Keratinocyte (primary cell): Measurements from ENCODE around the gene ABHD17B. TPM values are rescaled to one million over a fixed set of nuclear protein-coding genes. Genes with fewer than 3 reads are reported as not detected.

Experiments used
- DNase-seq: peaks from one replicate; pipeline ENCODE4 v3.0.0-alpha.2; 2011; ENCODE audit warnings: low read depth, missing footprints, low spot score
- FAIRE-seq: peaks from 2 replicates; lab custom pipeline; 2011; peaks lifted over from hg19 to GRCh38; lab: Jason Lieb, UNC
- H2AFZ ChIP-seq: 2 replicates; pipeline ENCODE4 v1.6.0; 2012; ENCODE audit warnings: low read length, control low read depth, inconsistent platforms; ENCODE audit not compliant: control insufficient read depth
- H3K27ac ChIP-seq: 2 replicates; pipeline ENCODE4 v1.5.1; 2011; ENCODE audit warnings: low read length; ENCODE audit not compliant: control insufficient read depth, insufficient read depth
- H3K27me3 ChIP-seq: 3 replicates; pipeline ENCODE4 v1.6.0; 2011; ENCODE audit warnings: low read length; ENCODE audit not compliant: control insufficient read depth, insufficient read depth; ENCODE audit errors: extremely low read depth
- H3K36me3 ChIP-seq, 2 experiments: 2 replicates in 1 of 2; 3 replicates in 1 of 2; pipeline ENCODE4 v1.5.1; 2011; ENCODE audit warnings: low read length in 2 of 2, mild to moderate bottlenecking in 1 of 2; ENCODE audit not compliant: control insufficient read depth in 2 of 2, insufficient read depth in 2 of 2; ENCODE audit errors: extremely low read depth in 1 of 2
- H3K4me1 ChIP-seq: 3 replicates; pipeline ENCODE4 v1.5.1; 2011; ENCODE audit warnings: low read length; ENCODE audit not compliant: control insufficient read depth, insufficient read depth; ENCODE audit errors: extremely low read depth
- H3K4me2 ChIP-seq: 3 replicates; pipeline ENCODE4 v1.6.0; 2011; ENCODE audit warnings: low read depth, low read length; ENCODE audit not compliant: control insufficient read depth, insufficient read depth; ENCODE audit errors: extremely low read depth
- H3K4me3 ChIP-seq, 3 experiments: fragments of 200-600 bp in 1 of 3; sonication (generic) in 1 of 3; 2 replicates in 2 of 3; 3 replicates in 1 of 3; pipeline ENCODE4 v1.5.1; 2011 to 2016; ENCODE audit warnings: low read length in 3 of 3, mild to moderate bottlenecking in 3 of 3, control low read depth in 2 of 3, inconsistent platforms in 1 of 3, low read depth in 1 of 3, mixed read lengths in 1 of 3, mixed run types in 1 of 3, moderate library complexity in 1 of 3; ENCODE audit not compliant: control insufficient read depth in 2 of 3, insufficient read depth in 2 of 3; ENCODE audit errors: extremely low read depth in 1 of 3
- H3K79me2 ChIP-seq: 2 replicates; pipeline ENCODE4 v1.6.0; 2012; ENCODE audit warnings: low read length; ENCODE audit not compliant: control insufficient read depth, insufficient read depth
- H3K9ac ChIP-seq: 3 replicates; pipeline ENCODE4 v1.6.0; 2011; ENCODE audit warnings: low read length; ENCODE audit not compliant: control insufficient read depth, insufficient read depth; ENCODE audit errors: extremely low read depth
- H3K9me1 ChIP-seq: 3 replicates; pipeline ENCODE4 v1.6.0; 2011; ENCODE audit warnings: low read length; ENCODE audit not compliant: control insufficient read depth, insufficient read depth; ENCODE audit errors: extremely low read depth
- H3K9me3 ChIP-seq: 2 replicates; pipeline ENCODE4 v1.5.1; 2012; ENCODE audit warnings: low read depth, low read length; ENCODE audit not compliant: control insufficient read depth
- H4K20me1 ChIP-seq: 3 replicates; pipeline ENCODE4 v1.6.0; 2011; ENCODE audit warnings: low read length; ENCODE audit not compliant: control insufficient read depth, insufficient read depth; ENCODE audit errors: extremely low read depth
- EZH2 ChIP-seq: IDR thresholded peaks from one replicate; pipeline ENCODE4 v1.6.1; 2012; ENCODE audit warnings: inconsistent platforms, mild to moderate bottlenecking, low read length, moderate library complexity
- dilution Hi-C: fragments of 300-500 bp; cut with MboI; formaldehyde crosslinking; loops from one replicate; pipeline ENCODE4 v1.7.0; 2020; ENCODE audit warnings: low sequenced_read_pairs; ENCODE audit not compliant: extremely low pct_ligation_motif_present
- polyA plus RNA-seq, 5 experiments: library from polyadenylated mRNA; depleted of rRNA in 3 of 5; stranded (reverse) in 3 of 5; stranded (forward) in 1 of 5; unstranded in 1 of 5; fragments of >200 nt; gene quantifications; 1 replicate in 1 of 5; 2 replicates in 3 of 5; 3 replicates in 1 of 5; pipeline versions ENCODE4 v1.2.1 to v1.2.3, GENCODE V29; 2011 to 2012; ENCODE audit warnings: missing spikeins in 2 of 5, low read depth in 1 of 5, low replicate concordance in 1 of 5
- TF ChIP-seq, protein P1 (sequence below), 3 experiments: IDR thresholded peaks in 1 of 3; conservative IDR thresholded peaks in 1 of 3; optimal IDR thresholded peaks in 1 of 3; 2 replicates in 2 of 3; 3 replicates in 1 of 3; pipeline versions ENCODE3 to v1.5.1; 2011; ENCODE audit warnings: low read length in 3 of 3, mild to moderate bottlenecking in 3 of 3, moderate library complexity in 2 of 3, control low read depth in 1 of 3, inconsistent platforms in 1 of 3; ENCODE audit not compliant: insufficient read depth in 2 of 3; ENCODE audit errors: extremely low read depth in 1 of 3

ABHD17B gene
- polyA plus RNA-seq, 1 donor (not counting 4 experiments of a cell fraction or from before 2014, with no cell fraction given): 16.3 TPM

DNA sequence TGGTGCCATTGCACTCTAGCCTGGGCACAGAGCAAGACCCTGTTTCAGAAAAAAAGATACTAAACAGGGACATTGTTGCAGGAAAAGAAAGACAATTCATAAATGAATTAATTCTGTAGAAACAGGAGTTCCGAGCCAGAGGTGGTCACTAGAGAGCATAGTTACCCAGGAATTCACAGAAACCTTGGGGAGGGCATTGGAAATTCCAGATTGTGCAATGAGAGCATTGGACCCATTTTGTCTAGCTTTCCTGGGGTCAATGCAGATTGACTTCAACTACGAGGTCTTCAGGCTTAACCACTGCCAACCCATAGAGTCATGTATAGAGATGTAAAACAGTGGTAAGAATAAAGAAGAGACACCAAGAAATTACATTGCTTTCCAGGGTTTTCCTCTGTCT is 63.1 kb downstream of the ABHD17B start:
- no peak for DNase-seq
- no peaks in the 10 kb centered on the region for H3K36me3 ChIP-seq
- H3K27me3 ChIP-seq: no peaks in the 10 kb centered on the region
- no peaks in the 10 kb centered on the region for H3K9me1 ChIP-seq
- H3K9ac ChIP-seq: no peak overlapping the region
- dilution Hi-C loops: no loop called here
- no peak overlapping the region for H2AFZ ChIP-seq
- H4K20me1 ChIP-seq: no peaks in the 10 kb centered on the region
- no peak overlapping the region for H3K4me3 ChIP-seq
- H3K4me2 ChIP-seq: no peak overlapping the region
- no peaks in the 10 kb centered on the region for H3K9me3 ChIP-seq
- no peak overlapping the region for H3K27ac ChIP-seq
- no peaks in the 10 kb centered on the region for H3K4me1 ChIP-seq
- no peaks in the 10 kb centered on the region for H3K79me2 ChIP-seq
- TF ChIP-seq, protein P1, sequence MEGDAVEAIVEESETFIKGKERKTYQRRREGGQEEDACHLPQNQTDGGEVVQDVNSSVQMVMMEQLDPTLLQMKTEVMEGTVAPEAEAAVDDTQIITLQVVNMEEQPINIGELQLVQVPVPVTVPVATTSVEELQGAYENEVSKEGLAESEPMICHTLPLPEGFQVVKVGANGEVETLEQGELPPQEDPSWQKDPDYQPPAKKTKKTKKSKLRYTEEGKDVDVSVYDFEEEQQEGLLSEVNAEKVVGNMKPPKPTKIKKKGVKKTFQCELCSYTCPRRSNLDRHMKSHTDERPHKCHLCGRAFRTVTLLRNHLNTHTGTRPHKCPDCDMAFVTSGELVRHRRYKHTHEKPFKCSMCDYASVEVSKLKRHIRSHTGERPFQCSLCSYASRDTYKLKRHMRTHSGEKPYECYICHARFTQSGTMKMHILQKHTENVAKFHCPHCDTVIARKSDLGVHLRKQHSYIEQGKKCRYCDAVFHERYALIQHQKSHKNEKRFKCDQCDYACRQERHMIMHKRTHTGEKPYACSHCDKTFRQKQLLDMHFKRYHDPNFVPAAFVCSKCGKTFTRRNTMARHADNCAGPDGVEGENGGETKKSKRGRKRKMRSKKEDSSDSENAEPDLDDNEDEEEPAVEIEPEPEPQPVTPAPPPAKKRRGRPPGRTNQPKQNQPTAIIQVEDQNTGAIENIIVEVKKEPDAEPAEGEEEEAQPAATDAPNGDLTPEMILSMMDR (optimal IDR thresholded peaks at IDR 0.05 in 1 of 3, IDR thresholded peaks at IDR 0.05 in 1 of 3, conservative IDR thresholded peaks at IDR 0.05 in 1 of 3; ENCODE audit: extremely low read depth in 1 of 3, insufficient read depth in 2 of 3, low read length in 3 of 3): no peak
- TF ChIP-seq EZH2: no peak
- FAIRE-seq: no peak

DNA sequence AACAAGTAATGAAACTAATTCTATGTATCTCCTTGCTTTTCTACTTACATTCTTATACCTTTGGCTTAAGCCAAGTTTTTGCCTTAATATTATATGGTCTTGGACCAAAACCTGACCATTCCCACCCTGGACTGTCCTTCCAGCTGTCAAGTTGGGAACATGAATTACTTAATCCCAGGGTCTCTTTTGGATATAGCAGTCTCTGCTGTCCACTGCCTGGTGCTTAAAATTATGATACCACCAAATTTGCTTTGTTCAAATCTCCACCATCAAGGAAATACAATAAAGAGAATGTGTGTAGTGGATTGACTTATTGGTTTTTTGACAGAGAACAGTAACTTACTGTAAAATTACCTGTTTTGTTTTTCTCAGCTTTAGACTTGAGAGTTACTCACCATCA is 66.2 kb downstream of the ABHD17B start:
- FAIRE-seq (no peak), DNase-seq (no peak)
- Histone ChIP-seq H3K9ac (no peak overlapping the region), H3K9me3 (no peaks in the 10 kb centered on the region), H3K27me3 (no peaks in the 10 kb centered on the region), H3K4me2 (no peak overlapping the region), H3K36me3 (no peaks in the 10 kb centered on the region), H3K79me2 (no peaks in the 10 kb centered on the region), H3K27ac (no peak overlapping the region), H3K9me1 (no peaks in the 10 kb centered on the region), H4K20me1 (no peaks in the 10 kb centered on the region), H2AFZ (no peak overlapping the region), H3K4me3 (no peak overlapping the region), H3K4me1 (no peaks in the 10 kb centered on the region)
- TF ChIP-seq EZH2: no peak
- TF ChIP-seq, protein P1 (optimal IDR thresholded peaks at IDR 0.05 in 1 of 3, IDR thresholded peaks at IDR 0.05 in 1 of 3, conservative IDR thresholded peaks at IDR 0.05 in 1 of 3; ENCODE audit: extremely low read depth in 1 of 3, insufficient read depth in 2 of 3, low read length in 3 of 3): no peak
- dilution Hi-C loops: no loop called here
